GM12865 (cell line): Measurements from ENCODE around the gene PCNX4.

ENCODE experiments used
- DNase-seq: peaks from one replicate; pipeline ENCODE4 v3.0.0; 2010; ENCODE audit warnings: low read depth
- H3K4me3 ChIP-seq: 2 replicates; pipeline ENCODE4 v1.5.1; 2011; ENCODE audit warnings: mild to moderate bottlenecking, low read depth, low read length, control low read depth
- CTCF ChIP-seq: IDR thresholded peaks from 2 replicates; pipeline ENCODE4 v1.5.1; 2011; ENCODE audit warnings: low read length, control low read depth, low read depth, inconsistent platforms; ENCODE audit not compliant: insufficient read depth; ENCODE audit errors: missing control alignments

PCNX4 gene

GRCh38 chr14:60125918-60126317 lies 34.2 kb downstream of the PCNX4 start:
- no peak for DNase-seq
- no peak for TF ChIP-seq CTCF
- H3K4me3 ChIP-seq, result no peak overlapping the region

DNA sequence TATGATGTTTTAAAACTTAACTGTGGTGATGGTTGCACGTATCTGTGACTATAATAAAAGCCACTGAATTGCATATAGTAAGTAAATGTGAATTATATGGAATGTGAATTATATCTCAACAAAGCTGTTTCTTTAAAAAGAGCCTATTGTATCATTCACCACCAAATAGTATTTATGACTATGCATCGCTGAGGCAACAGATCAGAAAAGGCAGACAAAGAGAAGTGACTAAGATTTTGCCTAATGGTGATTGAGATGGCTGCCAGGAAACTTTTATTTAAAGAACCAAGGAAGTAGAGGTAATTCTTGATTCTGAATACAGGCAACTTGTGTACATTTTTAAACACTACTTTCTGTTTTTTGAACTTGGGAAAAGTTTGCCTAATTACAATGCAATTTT lies 41.8 kb downstream of the PCNX4 start:
- DNase-seq, result no peak
- TF ChIP-seq CTCF, result no peak
- H3K4me3 ChIP-seq, result no peak overlapping the region

DNA sequence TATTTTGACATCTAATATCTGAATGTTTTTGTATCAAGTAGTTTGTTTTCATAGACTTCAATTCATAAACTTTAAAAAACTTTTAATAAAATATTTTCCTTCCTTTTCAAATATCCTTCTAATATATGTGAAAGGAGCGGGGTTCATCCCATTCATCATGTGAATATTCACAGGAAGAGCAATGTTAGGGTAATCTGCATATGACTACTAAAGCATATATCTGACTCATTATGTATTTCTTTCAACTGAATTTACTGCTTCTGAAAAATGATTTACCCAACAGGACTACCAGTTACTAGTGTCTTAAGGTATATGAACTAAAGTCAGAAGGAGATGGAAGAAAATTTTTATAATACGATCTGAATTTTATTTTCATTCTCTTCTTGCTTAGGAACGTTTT lies 43.0 kb downstream of the PCNX4 start:
- no peak for DNase-seq
- H3K4me3 ChIP-seq, result no peak overlapping the region
- no peak for TF ChIP-seq CTCF

DNA sequence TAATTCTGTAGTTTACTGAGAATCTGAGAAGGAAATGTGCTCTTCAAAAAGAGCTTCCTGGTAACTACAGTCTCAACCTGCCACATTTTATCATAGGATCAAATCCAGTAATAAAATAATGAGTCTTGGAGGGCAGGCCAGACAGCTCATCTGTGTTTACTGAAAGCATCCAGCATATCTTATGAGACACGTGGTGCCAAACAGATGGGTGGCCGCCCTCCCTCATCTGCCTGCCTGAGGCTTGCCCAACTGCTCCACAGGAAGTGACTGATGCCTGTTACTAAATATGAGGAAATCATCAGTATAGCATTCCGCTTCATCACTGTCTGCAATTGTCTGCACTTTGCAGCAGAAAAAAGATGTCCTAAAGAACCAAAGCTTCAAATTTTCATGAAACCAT lies 60.0 kb downstream of the PCNX4 start:
- TF ChIP-seq CTCF, result no peak
- DNase-seq, result peak; percentile 53
- H3K4me3 ChIP-seq, result no peak overlapping the region

DNA sequence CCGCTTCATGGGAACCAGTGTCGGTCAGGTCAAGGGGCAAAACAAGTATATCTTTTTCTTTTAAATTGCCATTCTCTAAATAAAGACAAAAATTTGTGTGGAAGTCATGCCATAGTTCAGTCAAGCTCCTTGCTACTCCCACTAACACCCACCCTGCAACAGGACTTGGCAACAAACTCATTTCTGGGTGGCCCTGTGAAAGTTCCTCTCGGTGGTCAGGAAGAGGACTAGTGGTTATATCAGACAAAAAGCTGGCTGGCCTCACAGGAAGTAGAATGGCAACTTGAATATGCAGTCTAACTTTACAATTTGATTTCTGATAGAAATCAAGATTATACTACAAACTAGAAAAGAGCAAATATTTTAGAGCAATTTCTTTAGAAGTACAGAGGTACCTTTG lies 62.3 kb downstream of the PCNX4 start:
- TF ChIP-seq CTCF, result no peak
- H3K4me3 ChIP-seq, result no peak overlapping the region
- DNase-seq, result no peak

GRCh38 chr14:60154671-60155070 lies 62.9 kb downstream of the PCNX4 start:
- H3K4me3 ChIP-seq, result no peak overlapping the region
- no peak for TF ChIP-seq CTCF
- DNase-seq, result no peak

DNA sequence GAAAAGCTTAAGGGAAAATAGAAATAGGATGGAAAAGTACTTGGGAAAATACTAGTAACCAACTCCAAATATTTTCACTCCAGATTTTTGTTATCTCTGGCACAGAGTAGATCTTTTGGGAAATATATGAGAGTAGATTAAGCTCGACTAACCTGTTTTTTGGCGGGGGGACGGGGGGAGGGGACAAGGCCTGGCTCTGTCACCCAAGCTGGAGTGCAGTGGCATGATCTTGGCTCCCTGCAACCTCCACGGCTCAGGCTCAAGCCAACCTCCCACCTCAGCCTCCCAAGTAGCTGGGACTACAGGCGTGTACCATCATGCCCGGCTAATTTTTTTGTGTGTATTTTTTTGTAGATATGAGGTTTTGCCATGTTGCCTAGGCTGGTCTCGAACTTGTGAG lies 68.7 kb downstream of the PCNX4 start:
- DNase-seq, result no peak
- H3K4me3 ChIP-seq, result no peak overlapping the region
- no peak for TF ChIP-seq CTCF
